CD4-positive, alpha-beta memory T cell (primary cell): ENCODE data around the gene SMAGP. TPM values are rescaled to one million over a fixed set of nuclear protein-coding genes. Genes with fewer than 3 reads are reported as not detected.

Experiments
- CTCF ChIA-PET: fragments of 350-600 bp; sonication (Branson Sonifier 250); formaldehyde crosslinking; loops from one replicate; lab custom pipeline; 2021; ENCODE audit warnings: inconsistent platforms; ENCODE audit not compliant: partially characterized antibody; lab: Charles Lee
- POLR2A ChIA-PET: fragments of 350-600 bp; sonication (Branson Sonifier 250); formaldehyde crosslinking; loops from one replicate; lab custom pipeline; 2021; ENCODE audit not compliant: partially characterized antibody; lab: Charles Lee
- DNase-seq, 5 donors: peaks; one replicate each; pipeline versions ENCODE4 v3.0.0 to v3.0.0-alpha.2; 2020 to 2022; ENCODE audit warnings: mixed read lengths in 1 of 5
- H3K27ac ChIP-seq: one replicate; pipeline ENCODE4 v1.7.0; 2013; ENCODE audit warnings: low read depth, low read length
- H3K27me3 ChIP-seq: 2 replicates; pipeline ENCODE4 v1.7.0; 2013; ENCODE audit warnings: mild to moderate bottlenecking, low read length, moderate library complexity; ENCODE audit not compliant: insufficient read depth
- H3K36me3 ChIP-seq: 2 replicates; pipeline ENCODE4 v1.7.0; 2013; ENCODE audit warnings: mild to moderate bottlenecking, low read length, moderate library complexity; ENCODE audit not compliant: insufficient read depth
- H3K4me1 ChIP-seq: 2 replicates; pipeline ENCODE4 v1.7.0; 2013; ENCODE audit warnings: mild to moderate bottlenecking, low read length, moderate library complexity; ENCODE audit not compliant: insufficient read depth
- H3K4me3 ChIP-seq, 2 donors: one replicate each; pipeline ENCODE4 v1.7.0; 2013; ENCODE audit warnings: low read length in 2 of 2, mild to moderate bottlenecking in 1 of 2
- H3K9me3 ChIP-seq, 2 donors: one replicate each; pipeline ENCODE4 v1.7.0; 2013; ENCODE audit warnings: low read length in 2 of 2, control low read depth in 1 of 2; ENCODE audit not compliant: control insufficient read depth in 1 of 2
- H3K27ac Mint-ChIP-seq, 7 donors: one replicate each; pipeline ENCODE4 v1.8.0; 2020 to 2021; ENCODE audit warnings: mixed read lengths in 7 of 7, mild to moderate bottlenecking in 6 of 7, inconsistent platforms in 3 of 7, moderate library complexity in 3 of 7
- H3K27me3 Mint-ChIP-seq, 2 donors: one replicate each; pipeline ENCODE4 v1.8.0; 2020 to 2021; ENCODE audit warnings: mixed read lengths in 2 of 2
- H3K36me3 Mint-ChIP-seq, 2 donors: one replicate each; pipeline ENCODE4 v1.8.0; 2020 to 2021; ENCODE audit warnings: mixed read lengths in 2 of 2, inconsistent platforms in 1 of 2, mild to moderate bottlenecking in 1 of 2
- H3K4me1 Mint-ChIP-seq, 4 donors: one replicate each; pipeline ENCODE4 v1.8.0; 2020 to 2021; ENCODE audit warnings: mixed read lengths in 4 of 4, mild to moderate bottlenecking in 1 of 4
- H3K4me3 Mint-ChIP-seq, 8 donors: one replicate each; pipeline ENCODE4 v1.8.0; 2020 to 2021; ENCODE audit warnings: mixed read lengths in 8 of 8, mild to moderate bottlenecking in 7 of 8, moderate library complexity in 6 of 8, inconsistent platforms in 3 of 8
- H3K9me3 Mint-ChIP-seq, 8 donors: one replicate each; pipeline ENCODE4 v1.8.0; 2020 to 2021; ENCODE audit warnings: mixed read lengths in 8 of 8, mild to moderate bottlenecking in 5 of 8, inconsistent platforms in 3 of 8, moderate library complexity in 1 of 8
- intact Hi-C: fragments of 100-400 bp; cut with micrococcal nuclease; formaldehyde crosslinking; loops from one replicate; pipeline ENCODE4 v1.15.1; 2023
- polyA plus RNA-seq, 2 donors: library from polyadenylated mRNA; unstranded; fragments of 300-500 nt; fragmentation: Illumina TruSeq; gene quantifications; one replicate each; pipeline ENCODE4 v1.2.3, GENCODE V29; 2021
- total RNA-seq, 2 experiments: library from RNA; stranded (reverse); gene quantifications; one replicate each; pipeline ENCODE4 v1.2.3, GENCODE V29; 2021

Gene SMAGP
- total and polyA plus RNA-seq, 4 experiments from 2014 or later, result 3.9 to 18.9 (median 8.0) TPM

GRCh38 chr12:51240971-51241370 is 29.2 kb downstream of the SMAGP start:
- Histone ChIP-seq H3K36me3 (peaks cover 32% of the 10 kb centered on the region), H3K27ac (peak overlapping the region; percentile 100), H3K9me3 (no peaks in the 10 kb centered on the region), H3K4me3 (peak overlapping the region in 1 of 2 donors; percentile 100), H3K27me3 (no peaks in the 10 kb centered on the region), H3K4me1 (peaks cover 48% of the 10 kb centered on the region)
- Mint-ChIP-seq H3K9me3 (peaks cover 0 to 2% (median 0%) of the 10 kb centered on the region in 8 donors), H3K4me3 (peak overlapping the region; percentile 31 to 99 (median 96)), H3K27me3 (no peaks in the 10 kb centered on the region), H3K27ac (peak overlapping the region in 6 of 7 donors; percentile 41 to 100 (median 100)), H3K4me1 (peaks cover 33 to 77% (median 50%) of the 10 kb centered on the region in 4 donors), H3K36me3 (peaks cover 27 to 68% of the 10 kb centered on the region in 2 donors)
- CTCF ChIA-PET, result interaction anchor here (1.0 to 1.5 kb wide), 3 partner anchors 9 to 111 kb away, joined by 3 to 5 read pairs (median 5); partner anchors contain the start of gene POU6F1
- DNase-seq, result no peak
- POLR2A ChIA-PET, result interaction anchor here (0.6 to 8.7 kb wide), 10 partner anchors 8 to 214 kb away, joined by 3 to 177 read pairs (median 6); partner anchors contain the start of genes BIN2, CSRNP2 and POU6F1
- intact Hi-C loops, result no loop called here

- peak within 1 kb of the TSS; percentile 93 to 99 (median 98) for H3K4me3 Mint-ChIP-seq
- peak within 1 kb of the TSS; percentile 99 to 100 (median 100) for H3K27ac Mint-ChIP-seq
- peaks cover 32% of the 10 kb centered on the region for H3K36me3 ChIP-seq
- POLR2A ChIA-PET, result interaction anchor here (0.6 to 8.7 kb wide), 32 partner anchors 9 to 478 kb away, joined by 3 to 177 read pairs (median 7); partner anchors contain the start of genes ATF1, BIN2, CSRNP2 and LETMD1
- H3K4me3 ChIP-seq, result peak within 1 kb of the TSS; percentile 98 to 100
- H3K4me1 Mint-ChIP-seq, result peaks cover 27 to 57% (median 40%) of the 10 kb centered on the region in 4 donors
- peak; percentile 91 to 95 (median 94) for DNase-seq
- no peaks in the 10 kb centered on the region for H3K9me3 ChIP-seq
- peaks cover 40% of the 10 kb centered on the region for H3K4me1 ChIP-seq
- H3K9me3 Mint-ChIP-seq, result no peaks in the 10 kb centered on the region
- H3K27me3 Mint-ChIP-seq, result peaks cover 0 to 1% of the 10 kb centered on the region in 2 donors
- peak within 1 kb of the TSS; percentile 100 for H3K27ac ChIP-seq
- intact Hi-C loops, result loop anchor here (1.0 to 10.0 kb wide), 6 partner anchors 20 to 1496 kb away; partner anchors contain the start of genes COX14, CSRNP2, LETMD1 and POU6F1
- H3K27me3 ChIP-seq, result no peaks in the 10 kb centered on the region
- CTCF ChIA-PET, result interaction anchor here (0.7 to 1.9 kb wide), 9 partner anchors 9 to 413 kb away, joined by 3 to 9 read pairs (median 3); partner anchors contain the start of genes POU6F1 and SMAGP
- H3K36me3 Mint-ChIP-seq, result peaks cover 27 to 52% of the 10 kb centered on the region in 2 donors
Observed at GRCh38 chr12:51238510-51239334, 31.5 kb downstream of the SMAGP start, which contains the start of gene DAZAP2. Gene DAZAP2, plus strand, starts transcription at chr12:51238826. Its CDS starts 82 bp downstream, at chr12:51238908.

GRCh38 chr12:51238037-51238509 is 32.1 kb downstream of the SMAGP start:
- peaks cover 31% of the 10 kb centered on the region for H3K36me3 ChIP-seq
- Mint-ChIP-seq H3K36me3 (peaks cover 26 to 47% of the 10 kb centered on the region in 2 donors), H3K4me3 (peak overlapping the region; percentile 93 to 99 (median 98)), H3K9me3 (no peaks in the 10 kb centered on the region), H3K27ac (peak overlapping the region; percentile 99 to 100 (median 100)), H3K27me3 (peaks cover 0 to 1% of the 10 kb centered on the region in 2 donors), H3K4me1 (peaks cover 26 to 54% (median 40%) of the 10 kb centered on the region in 4 donors)
- no peaks in the 10 kb centered on the region for H3K27me3 ChIP-seq
- peaks cover 38% of the 10 kb centered on the region for H3K4me1 ChIP-seq
- peak overlapping the region; percentile 100 for H3K27ac ChIP-seq
- intact Hi-C loops, result loop anchor here (1.0 to 10.0 kb wide), 5 partner anchors 20 to 1496 kb away; partner anchors contain the start of genes COX14, CSRNP2, POU6F1 and TFCP2
- ChIA-PET POLR2A (interaction anchor here (0.8 to 8.7 kb wide), 29 partner anchors 8 to 474 kb away, joined by 3 to 177 read pairs (median 8); partner anchors contain the start of genes ATF1, BIN2, CSRNP2 and LETMD1), CTCF (interaction anchor here (0.9 to 1.9 kb wide), 6 partner anchors 8 to 413 kb away, joined by 3 to 9 read pairs (median 3); partner anchors contain the start of genes POU6F1 and SMAGP)
- DNase-seq, result no peak
- peak overlapping the region; percentile 98 to 100 for H3K4me3 ChIP-seq
- no peaks in the 10 kb centered on the region for H3K9me3 ChIP-seq

- ChIA-PET CTCF (no interaction called here), POLR2A (no interaction called here)
- Histone ChIP-seq H3K4me3 (no peak overlapping the region), H3K9me3 (no peaks in the 10 kb centered on the region), H3K4me1 (peaks cover 7% of the 10 kb centered on the region), H3K27me3 (no peaks in the 10 kb centered on the region), H3K36me3 (no peaks in the 10 kb centered on the region), H3K27ac (no peak overlapping the region)
- Mint-ChIP-seq H3K27me3 (peaks cover 0 to 1% of the 10 kb centered on the region in 2 donors), H3K36me3 (peaks cover 0 to 14% of the 10 kb centered on the region in 2 donors), H3K4me1 (peaks cover 5 to 19% (median 12%) of the 10 kb centered on the region in 4 donors), H3K4me3 (no peak overlapping the region), H3K9me3 (no peaks in the 10 kb centered on the region), H3K27ac (no peak overlapping the region)
- intact Hi-C loops, result loop anchor here (10.0 kb wide), 1 partner anchor 1120 kb away; the partner anchor contains the start of gene COX14
- no peak for DNase-seq
Observed at GRCh38 chr12:51234530-51234929, 35.7 kb downstream of the SMAGP start.

- H3K27me3 ChIP-seq, result no peaks in the 10 kb centered on the region
- no peaks in the 10 kb centered on the region for H3K36me3 Mint-ChIP-seq
- no peak overlapping the region for H3K4me3 Mint-ChIP-seq
- DNase-seq, result no peak
- H3K27ac Mint-ChIP-seq, result peak overlapping the region in 1 of 7 donors; percentile 11
- H3K27me3 Mint-ChIP-seq, result peaks cover 0 to 1% of the 10 kb centered on the region in 2 donors
- H3K4me1 Mint-ChIP-seq, result peaks cover 0 to 6% (median 2%) of the 10 kb centered on the region in 4 donors
- no peak overlapping the region for H3K4me3 ChIP-seq
- intact Hi-C loops, result loop anchor here (10.0 kb wide), 1 partner anchor 1118 kb away; the partner anchor contains the start of gene COX14
- H3K27ac ChIP-seq, result no peak overlapping the region
- ChIA-PET POLR2A (interaction anchor here (0.9 kb wide), 1 partner anchor 15 kb away, joined by 4 read pairs; the partner anchor contains the start of gene POU6F1), CTCF (no interaction called here)
- H3K36me3 ChIP-seq, result no peaks in the 10 kb centered on the region
- H3K9me3 ChIP-seq, result no peaks in the 10 kb centered on the region
- peaks cover under 1% of the 10 kb centered on the region for H3K4me1 ChIP-seq
- H3K9me3 Mint-ChIP-seq, result no peaks in the 10 kb centered on the region
Observed at GRCh38 chr12:51232642-51233041, 37.6 kb downstream of the SMAGP start.

GRCh38 chr12:51229116-51229809 is 41.0 kb downstream of the SMAGP start:
- Histone ChIP-seq H3K27ac (no peak overlapping the region), H3K4me3 (no peak overlapping the region), H3K9me3 (no peaks in the 10 kb centered on the region), H3K36me3 (no peaks in the 10 kb centered on the region), H3K27me3 (no peaks in the 10 kb centered on the region), H3K4me1 (no peaks in the 10 kb centered on the region)
- H3K4me3 Mint-ChIP-seq, result no peak overlapping the region
- H3K27me3 Mint-ChIP-seq, result no peaks in the 10 kb centered on the region
- H3K36me3 Mint-ChIP-seq, result peaks cover 0 to 4% of the 10 kb centered on the region in 2 donors
- ChIA-PET POLR2A (interaction anchor here (0.9 to 3.1 kb wide), 3 partner anchors 9 to 12 kb away, joined by 3 to 16 read pairs (median 11); partner anchors contain the start of genes DAZAP2 and POU6F1), CTCF (interaction anchor here (1.1 kb wide), 1 partner anchor 33 kb away, joined by 4 read pairs; no protein-coding TSS in a partner anchor)
- H3K27ac Mint-ChIP-seq, result no peak overlapping the region
- DNase-seq, result no peak
- peaks cover 0 to 5% (median 2%) of the 10 kb centered on the region in 4 donors for H3K4me1 Mint-ChIP-seq
- intact Hi-C loops, result no loop called here
- H3K9me3 Mint-ChIP-seq, result no peaks in the 10 kb centered on the region
